H9 (cell line): Measurements from ENCODE around the gene CASQ2. TPM values are rescaled to one million over a fixed set of nuclear protein-coding genes. Genes with fewer than 3 reads are reported as not detected.

Source experiments
- DNase-seq: peaks from one replicate; pipeline ENCODE4 v3.0.0-alpha.2; 2017
- H2AFZ ChIP-seq: one replicate; pipeline ENCODE4 v1.6.1; 2013; ENCODE audit warnings: mild to moderate bottlenecking, low read length, control low read depth, moderate library complexity
- H2AK5ac ChIP-seq: 2 replicates; pipeline ENCODE4 v1.6.1; 2013; ENCODE audit warnings: low read length, control low read depth, mixed read lengths; ENCODE audit not compliant: insufficient read length
- H2BK120ac ChIP-seq: one replicate; pipeline ENCODE4 v1.6.1; 2013; ENCODE audit warnings: low read depth, mild to moderate bottlenecking, low read length, control low read depth, inconsistent platforms; ENCODE audit not compliant: poor library complexity, severe bottlenecking
- H2BK12ac ChIP-seq: 2 replicates; pipeline ENCODE4 v1.6.1; 2013; ENCODE audit warnings: low read length, control low read depth, mixed read lengths, low read depth; ENCODE audit not compliant: insufficient read length
- H2BK15ac ChIP-seq: 2 replicates; pipeline ENCODE4 v1.6.1; 2013; ENCODE audit warnings: low read depth, low read length, control low read depth
- H2BK20ac ChIP-seq: one replicate; pipeline ENCODE4 v1.6.1; 2013; ENCODE audit warnings: low read depth, mild to moderate bottlenecking, low read length, control low read depth, inconsistent platforms; ENCODE audit not compliant: poor library complexity, severe bottlenecking
- H2BK5ac ChIP-seq: 2 replicates; pipeline ENCODE4 v1.6.1; 2013; ENCODE audit warnings: low read length, control low read depth, mixed read lengths; ENCODE audit not compliant: insufficient read length
- H3K14ac ChIP-seq: 2 replicates; pipeline ENCODE4 v1.6.1; 2013; ENCODE audit warnings: low read length, control low read depth; ENCODE audit not compliant: insufficient read depth
- H3K18ac ChIP-seq: 2 replicates; pipeline ENCODE4 v1.6.1; 2013; ENCODE audit warnings: low read depth, mild to moderate bottlenecking, mixed read lengths, low read length, control low read depth; ENCODE audit not compliant: insufficient read length
- H3K23ac ChIP-seq: 2 replicates; pipeline ENCODE4 v1.6.1; 2013; ENCODE audit warnings: low read length, control low read depth, mixed read lengths, low read depth; ENCODE audit not compliant: insufficient read length
- H3K23me2 ChIP-seq: 2 replicates; pipeline ENCODE4 v1.6.1; 2013; ENCODE audit warnings: low read depth, mild to moderate bottlenecking, mixed read lengths, low read length, control low read depth; ENCODE audit not compliant: insufficient read length, poor library complexity, severe bottlenecking
- H3K27ac ChIP-seq: 2 replicates; pipeline ENCODE4 v1.5.1; 2013; ENCODE audit warnings: low read length, control low read depth, mixed read lengths, low read depth; ENCODE audit not compliant: insufficient read length
- H3K27me3 ChIP-seq: 2 replicates; pipeline ENCODE4 v1.6.1; 2013; ENCODE audit warnings: low read length, control low read depth, inconsistent platforms; ENCODE audit not compliant: insufficient read depth
- H3K4ac ChIP-seq: 2 replicates; pipeline ENCODE4 v1.6.1; 2013; ENCODE audit warnings: low read depth, mild to moderate bottlenecking, control low read depth, inconsistent platforms, low read length, moderate library complexity
- H3K4me1 ChIP-seq: 2 replicates; pipeline ENCODE4 v1.6.1; 2013; ENCODE audit warnings: low read length, control low read depth, inconsistent platforms; ENCODE audit not compliant: insufficient read depth
- H3K4me2 ChIP-seq: 2 replicates; pipeline ENCODE4 v1.6.1; 2013; ENCODE audit warnings: low read length, control low read depth, mixed read lengths; ENCODE audit not compliant: insufficient read length, insufficient read depth
- H3K56ac ChIP-seq: 2 replicates; pipeline ENCODE4 v1.6.1; 2013; ENCODE audit warnings: low read depth, mild to moderate bottlenecking, mixed read lengths, low read length, control low read depth; ENCODE audit not compliant: insufficient read length
- H3K79me1 ChIP-seq: 2 replicates; pipeline ENCODE4 v1.6.1; 2013; ENCODE audit warnings: low read depth, mild to moderate bottlenecking, moderate library complexity, low read length, control low read depth, inconsistent platforms; ENCODE audit not compliant: insufficient read depth, poor library complexity, severe bottlenecking
- H3K79me2 ChIP-seq: 2 replicates; pipeline ENCODE4 v1.6.1; 2013; ENCODE audit warnings: low read length, control low read depth, inconsistent platforms; ENCODE audit not compliant: insufficient read depth
- H3K9ac ChIP-seq: 2 replicates; pipeline ENCODE4 v1.6.1; 2013; ENCODE audit warnings: low read length, control low read depth, mixed read lengths; ENCODE audit not compliant: insufficient read length; ENCODE audit errors: extremely low read depth
- H3K9me3 ChIP-seq: one replicate; pipeline ENCODE4 v1.6.1; 2013; ENCODE audit warnings: low read depth, low read length, inconsistent platforms; ENCODE audit not compliant: control insufficient read depth
- H3T11ph ChIP-seq: one replicate; pipeline ENCODE4 v1.6.1; 2013; ENCODE audit warnings: mild to moderate bottlenecking, low read length, control low read depth, inconsistent platforms
- H4K20me1 ChIP-seq: one replicate; pipeline ENCODE4 v1.6.1; 2013; ENCODE audit not compliant: control insufficient read depth, insufficient read length, insufficient read depth
- H4K5ac ChIP-seq: 2 replicates; pipeline ENCODE4 v1.6.1; 2013; ENCODE audit warnings: low read depth, mild to moderate bottlenecking, mixed read lengths, low read length, control low read depth; ENCODE audit not compliant: insufficient read length
- H4K8ac ChIP-seq: replicated peaks from 2 replicates; pipeline ENCODE4 v1.6.1; 2013; ENCODE audit warnings: low read length, control low read depth, mixed read lengths, low read depth; ENCODE audit not compliant: insufficient read length
- H4K91ac ChIP-seq: 2 replicates; pipeline ENCODE4 v1.6.1; 2013; ENCODE audit warnings: low read depth, mild to moderate bottlenecking, moderate library complexity, mixed read lengths, low read length, control low read depth; ENCODE audit not compliant: insufficient read length
- H3K27ac Mint-ChIP-seq, 3 experiments: 2 replicates in 2 of 3; 3 replicates in 1 of 3; pipeline ENCODE4 v1.8.0; 2020 to 2021; ENCODE audit warnings: mixed read lengths in 3 of 3, mild to moderate bottlenecking in 1 of 3, moderate library complexity in 1 of 3
- H3K27me3 Mint-ChIP-seq: 2 replicates; pipeline ENCODE4 v1.8.0; 2021; ENCODE audit warnings: low read depth, mild to moderate bottlenecking, moderate library complexity, mixed read lengths
- H3K36me3 Mint-ChIP-seq, 3 experiments: 2 replicates in 2 of 3; 3 replicates in 1 of 3; pipeline ENCODE4 v1.8.0; 2020 to 2021; ENCODE audit warnings: low read depth in 3 of 3, mixed read lengths in 3 of 3; ENCODE audit not compliant: insufficient read depth in 1 of 3
- H3K4me1 Mint-ChIP-seq, 2 experiments: 2 replicates each; pipeline ENCODE4 v1.8.0; 2020; ENCODE audit warnings: mixed read lengths in 2 of 2
- H3K4me3 Mint-ChIP-seq, 2 experiments: 2 replicates in 1 of 2; 3 replicates in 1 of 2; pipeline ENCODE4 v1.8.0; 2020 to 2021; ENCODE audit warnings: mild to moderate bottlenecking in 2 of 2, mixed read lengths in 2 of 2, moderate library complexity in 1 of 2
- H3K9me3 Mint-ChIP-seq, 2 experiments: 2 replicates in 1 of 2; 3 replicates in 1 of 2; pipeline ENCODE4 v1.8.0; 2020; ENCODE audit warnings: mild to moderate bottlenecking in 2 of 2, mixed read lengths in 2 of 2, moderate library complexity in 1 of 2
- CTCF ChIP-seq: fragments of 200-600 bp; sonication (generic); conservative IDR thresholded peaks from 3 replicates; pipeline ENCODE4 v1.8.0; 2021; ENCODE audit warnings: antibody characterized with exemption, mild to moderate bottlenecking
- WGBS: extraction: QIAGEN DNeasy Blood & Tissue Kit; methylation state at CpG from one replicate; pipeline ENCODE4 v1.1.7; 2013; ENCODE audit warnings: missing lambda C conversion rate, low lambda C conversion rate, mixed read lengths; ENCODE audit not compliant: insufficient read length; ENCODE audit errors: extremely low coverage; 5-methylcytosine and 5-hydroxymethylcytosine counted together
- total RNA-seq: library from RNA; stranded (reverse); gene quantifications from 2 replicates; pipeline ENCODE4 v1.2.1, GENCODE V29; 2021

Gene CASQ2
- total RNA-seq, 1 experiment from 2014 or later = not detected

GRCh38 chr1:115755456-115756370, 12.8 kb downstream of the CASQ2 start:
- Histone ChIP-seq H3K4me1 (no peaks in the 10 kb centered on the region), H2BK20ac (no peak overlapping the region), H3K18ac (no peak overlapping the region), H3K9ac (no peak overlapping the region), H2AK5ac (no peak overlapping the region), H2BK12ac (no peak overlapping the region), H3K14ac (no peak overlapping the region), H3K27ac (no peak overlapping the region), H2BK5ac (no peak overlapping the region), H4K8ac (no peak overlapping the region), H4K91ac (no peak overlapping the region), H3K79me2 (no peaks in the 10 kb centered on the region), H2AFZ (no peak overlapping the region), H3K23me2 (no peaks in the 10 kb centered on the region), H3K79me1 (no peaks in the 10 kb centered on the region), H3K4me2 (no peak overlapping the region), H3T11ph (no peak overlapping the region), H3K23ac (no peak overlapping the region), H3K27me3 (no peaks in the 10 kb centered on the region), H2BK120ac (no peak overlapping the region), H4K5ac (no peak overlapping the region), H2BK15ac (no peak overlapping the region), H4K20me1 (no peaks in the 10 kb centered on the region), H3K56ac (no peak overlapping the region), H3K9me3 (no peaks in the 10 kb centered on the region), H3K4ac (no peak overlapping the region)
- Mint-ChIP-seq H3K27me3 (peaks cover 12% of the 10 kb centered on the region), H3K27ac (no peak overlapping the region), H3K4me1 (no peaks in the 10 kb centered on the region), H3K36me3 (no peaks in the 10 kb centered on the region; a peak in 1 of 7 replicates), H3K9me3 (peaks cover 3 to 5% of the 10 kb centered on the region in 2 experiments; a peak in 3 of 5 replicates), H3K4me3 (no peak overlapping the region)
- TF ChIP-seq CTCF = no peak
- no CpG with 5 or more reads among the region's 8 CpGs for WGBS
- no peak for DNase-seq
